H1 (cell line): ENCODE data around the gene F11R.
"Not testable (repeated sequence)": the region's sequence is repeated elsewhere in the genome, so short reads cannot be mapped to it uniquely, and the experiment has no call there.

ENCODE experiments used
- CBX8 ChIP-seq: fragments of 300-800, 300-1000 bp; sonication (generic); IDR thresholded peaks from 2 replicates; pipeline ENCODE4 v1.7.1; 2016; ENCODE audit warnings: low read depth, low read length, borderline replicate concordance
- CHD1 ChIP-seq: IDR thresholded peaks from 2 replicates; pipeline ENCODE4 v1.6.1; 2012; ENCODE audit warnings: low read depth, low read length, improper control_type of control experiment
- CTCF ChIP-seq, 3 experiments: IDR thresholded peaks; 1 replicate in 2 of 3; 2 replicates in 1 of 3; pipeline versions ENCODE4 v1.5.1 to v1.6.1; 2011; ENCODE audit warnings: low read length in 3 of 3, mild to moderate bottlenecking in 3 of 3, inconsistent platforms in 2 of 3, low read depth in 1 of 3, moderate library complexity in 1 of 3; ENCODE audit not compliant: insufficient read depth in 1 of 3; ENCODE audit errors: control extremely low read depth in 1 of 3
- EP300 ChIP-seq, 2 experiments: IDR thresholded peaks; 1 replicate in 1 of 2; 2 replicates in 1 of 2; pipeline ENCODE4 v1.6.1; 2011 to 2012; ENCODE audit warnings: low read depth in 2 of 2, low read length in 2 of 2, mild to moderate bottlenecking in 2 of 2, borderline replicate concordance in 1 of 2, inconsistent platforms in 1 of 2, moderate library complexity in 1 of 2
- EZH2 ChIP-seq: fragments of 200-600 bp; sonication (generic); IDR thresholded peaks from 2 replicates; pipeline ENCODE4 v1.7.1; 2012; ENCODE audit warnings: low read depth, mild to moderate bottlenecking, moderate library complexity, low read length, inconsistent platforms; ENCODE audit not compliant: severe bottlenecking
- FOSL1 ChIP-seq: IDR thresholded peaks from 2 replicates; pipeline ENCODE4 v1.6.1; 2011; ENCODE audit warnings: mild to moderate bottlenecking, low read depth, low read length, moderate library complexity; ENCODE audit not compliant: insufficient read depth
- MAX ChIP-seq: IDR thresholded peaks from 2 replicates; pipeline ENCODE4 v1.6.1; 2012; ENCODE audit warnings: inconsistent platforms
- POLR2AphosphoS5 ChIP-seq: IDR thresholded peaks from 2 replicates; pipeline ENCODE4 v1.6.1; 2011; ENCODE audit warnings: low read depth, low read length
- POU5F1 ChIP-seq: IDR thresholded peaks from 2 replicates; pipeline ENCODE4 v1.6.1; 2011; ENCODE audit warnings: low read depth, mild to moderate bottlenecking, low read length, moderate library complexity
- RAD21 ChIP-seq, 2 experiments: IDR thresholded peaks in 1 of 2; conservative IDR thresholded peaks in 1 of 2; 2 replicates each; pipeline ENCODE4 v1.6.1; 2011; ENCODE audit warnings: low read depth in 2 of 2, low read length in 2 of 2, improper control_type of control experiment in 1 of 2, inconsistent platforms in 1 of 2, mild to moderate bottlenecking in 1 of 2, moderate library complexity in 1 of 2
- RXRA ChIP-seq: IDR thresholded peaks from 2 replicates; pipeline ENCODE4 v1.6.1; 2011; ENCODE audit warnings: low read depth, mild to moderate bottlenecking, low read length, moderate library complexity; ENCODE audit not compliant: insufficient read depth
- SIN3A ChIP-seq, 2 experiments: IDR thresholded peaks in 1 of 2; conservative IDR thresholded peaks in 1 of 2; 2 replicates each; pipeline ENCODE4 v1.6.1; 2011 to 2012; ENCODE audit warnings: low read length in 2 of 2, improper control_type of control experiment in 1 of 2, low read depth in 1 of 2, mild to moderate bottlenecking in 1 of 2
- SRF ChIP-seq: IDR thresholded peaks from 2 replicates; pipeline ENCODE4 v1.6.1; 2011; ENCODE audit warnings: mild to moderate bottlenecking, low read depth, low read length, moderate library complexity
- TEAD4 ChIP-seq: IDR thresholded peaks from 2 replicates; pipeline ENCODE4 v1.6.1; 2012; ENCODE audit warnings: low read depth, low read length, inconsistent platforms, mixed read lengths

GRCh38 chr1:161065681-161066080, 44.7 kb upstream of the F11R start:
- not testable (repeated sequence) for TF ChIP-seq TEAD4; CTCF (IDR thresholded peaks at IDR 0.05; ENCODE audit: control extremely low read depth in 1 of 3, insufficient read depth in 1 of 3, low read depth in 1 of 3, low read length in 3 of 3); CHD1; RAD21 (IDR thresholded peaks at IDR 0.05 in 1 of 2, conservative IDR thresholded peaks at IDR 0.05 in 1 of 2; ENCODE audit: low read depth in 2 of 2, low read length in 2 of 2); EZH2; SIN3A (conservative IDR thresholded peaks at IDR 0.05 in 1 of 2, IDR thresholded peaks at IDR 0.05 in 1 of 2; ENCODE audit: low read depth in 1 of 2, low read length in 2 of 2); EP300 (IDR thresholded peaks at IDR 0.05; ENCODE audit: borderline replicate concordance in 1 of 2, low read depth in 2 of 2, low read length in 2 of 2); CBX8; POU5F1; RXRA; FOSL1; SRF; MAX; POLR2AphosphoS5
